HEK293 (cell line): ENCODE results near the gene SEC16A.

Experiments
- ZNF114 ChIP-seq: fragments of 450-650 bp; formaldehyde crosslinking; IDR thresholded peaks from 2 replicates; pipeline ENCODE4 v1.5.0; 2017; ENCODE audit warnings: missing biosample characterization, missing genetic modification characterization
- TF ChIP-seq, protein P1 (sequence below): fragments of 450-650 bp; formaldehyde crosslinking; IDR thresholded peaks from 2 replicates; pipeline ENCODE4 v1.5.1; 2016; ENCODE audit warnings: missing biosample characterization, missing genetic modification characterization
- TF ChIP-seq, protein P2 (sequence below): fragments of 450-650 bp; formaldehyde crosslinking; IDR thresholded peaks from 2 replicates; pipeline ENCODE4 v1.5.1; 2016; ENCODE audit warnings: missing biosample characterization, missing genetic modification characterization
- TF ChIP-seq, protein P3 (sequence below): fragments of 450-650 bp; formaldehyde crosslinking; IDR thresholded peaks from 2 replicates; pipeline ENCODE4 v1.5.1; 2017; ENCODE audit warnings: missing biosample characterization, missing genetic modification characterization

DNA sequence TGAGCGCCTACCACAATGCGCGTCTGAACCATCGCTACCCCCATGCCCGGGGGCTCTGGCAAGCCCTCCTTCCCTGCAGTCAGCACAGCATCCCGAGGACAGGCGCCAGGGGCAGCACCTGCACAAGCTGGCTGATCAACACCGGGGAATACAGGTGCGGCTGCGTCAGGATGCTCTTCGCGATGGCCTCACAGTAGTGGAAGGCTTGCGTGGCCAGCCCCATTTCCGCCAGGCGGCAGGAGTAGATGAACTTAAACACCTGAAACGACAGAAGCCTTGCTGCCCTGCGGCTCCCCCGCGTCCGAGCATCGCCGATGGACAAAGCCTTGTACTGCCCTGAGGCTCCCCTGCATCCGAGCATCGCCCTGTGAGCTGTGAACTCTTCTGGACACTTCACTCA, 25.5 kb downstream of the SEC16A start:
- TF ChIP-seq, protein P1, sequence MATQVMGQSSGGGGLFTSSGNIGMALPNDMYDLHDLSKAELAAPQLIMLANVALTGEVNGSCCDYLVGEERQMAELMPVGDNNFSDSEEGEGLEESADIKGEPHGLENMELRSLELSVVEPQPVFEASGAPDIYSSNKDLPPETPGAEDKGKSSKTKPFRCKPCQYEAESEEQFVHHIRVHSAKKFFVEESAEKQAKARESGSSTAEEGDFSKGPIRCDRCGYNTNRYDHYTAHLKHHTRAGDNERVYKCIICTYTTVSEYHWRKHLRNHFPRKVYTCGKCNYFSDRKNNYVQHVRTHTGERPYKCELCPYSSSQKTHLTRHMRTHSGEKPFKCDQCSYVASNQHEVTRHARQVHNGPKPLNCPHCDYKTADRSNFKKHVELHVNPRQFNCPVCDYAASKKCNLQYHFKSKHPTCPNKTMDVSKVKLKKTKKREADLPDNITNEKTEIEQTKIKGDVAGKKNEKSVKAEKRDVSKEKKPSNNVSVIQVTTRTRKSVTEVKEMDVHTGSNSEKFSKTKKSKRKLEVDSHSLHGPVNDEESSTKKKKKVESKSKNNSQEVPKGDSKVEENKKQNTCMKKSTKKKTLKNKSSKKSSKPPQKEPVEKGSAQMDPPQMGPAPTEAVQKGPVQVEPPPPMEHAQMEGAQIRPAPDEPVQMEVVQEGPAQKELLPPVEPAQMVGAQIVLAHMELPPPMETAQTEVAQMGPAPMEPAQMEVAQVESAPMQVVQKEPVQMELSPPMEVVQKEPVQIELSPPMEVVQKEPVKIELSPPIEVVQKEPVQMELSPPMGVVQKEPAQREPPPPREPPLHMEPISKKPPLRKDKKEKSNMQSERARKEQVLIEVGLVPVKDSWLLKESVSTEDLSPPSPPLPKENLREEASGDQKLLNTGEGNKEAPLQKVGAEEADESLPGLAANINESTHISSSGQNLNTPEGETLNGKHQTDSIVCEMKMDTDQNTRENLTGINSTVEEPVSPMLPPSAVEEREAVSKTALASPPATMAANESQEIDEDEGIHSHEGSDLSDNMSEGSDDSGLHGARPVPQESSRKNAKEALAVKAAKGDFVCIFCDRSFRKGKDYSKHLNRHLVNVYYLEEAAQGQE (tag by site-specific recombination), result no peak
- TF ChIP-seq, protein P2, sequence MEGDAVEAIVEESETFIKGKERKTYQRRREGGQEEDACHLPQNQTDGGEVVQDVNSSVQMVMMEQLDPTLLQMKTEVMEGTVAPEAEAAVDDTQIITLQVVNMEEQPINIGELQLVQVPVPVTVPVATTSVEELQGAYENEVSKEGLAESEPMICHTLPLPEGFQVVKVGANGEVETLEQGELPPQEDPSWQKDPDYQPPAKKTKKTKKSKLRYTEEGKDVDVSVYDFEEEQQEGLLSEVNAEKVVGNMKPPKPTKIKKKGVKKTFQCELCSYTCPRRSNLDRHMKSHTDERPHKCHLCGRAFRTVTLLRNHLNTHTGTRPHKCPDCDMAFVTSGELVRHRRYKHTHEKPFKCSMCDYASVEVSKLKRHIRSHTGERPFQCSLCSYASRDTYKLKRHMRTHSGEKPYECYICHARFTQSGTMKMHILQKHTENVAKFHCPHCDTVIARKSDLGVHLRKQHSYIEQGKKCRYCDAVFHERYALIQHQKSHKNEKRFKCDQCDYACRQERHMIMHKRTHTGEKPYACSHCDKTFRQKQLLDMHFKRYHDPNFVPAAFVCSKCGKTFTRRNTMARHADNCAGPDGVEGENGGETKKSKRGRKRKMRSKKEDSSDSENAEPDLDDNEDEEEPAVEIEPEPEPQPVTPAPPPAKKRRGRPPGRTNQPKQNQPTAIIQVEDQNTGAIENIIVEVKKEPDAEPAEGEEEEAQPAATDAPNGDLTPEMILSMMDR (tag by site-specific recombination), result no peak
- TF ChIP-seq, protein P3, sequence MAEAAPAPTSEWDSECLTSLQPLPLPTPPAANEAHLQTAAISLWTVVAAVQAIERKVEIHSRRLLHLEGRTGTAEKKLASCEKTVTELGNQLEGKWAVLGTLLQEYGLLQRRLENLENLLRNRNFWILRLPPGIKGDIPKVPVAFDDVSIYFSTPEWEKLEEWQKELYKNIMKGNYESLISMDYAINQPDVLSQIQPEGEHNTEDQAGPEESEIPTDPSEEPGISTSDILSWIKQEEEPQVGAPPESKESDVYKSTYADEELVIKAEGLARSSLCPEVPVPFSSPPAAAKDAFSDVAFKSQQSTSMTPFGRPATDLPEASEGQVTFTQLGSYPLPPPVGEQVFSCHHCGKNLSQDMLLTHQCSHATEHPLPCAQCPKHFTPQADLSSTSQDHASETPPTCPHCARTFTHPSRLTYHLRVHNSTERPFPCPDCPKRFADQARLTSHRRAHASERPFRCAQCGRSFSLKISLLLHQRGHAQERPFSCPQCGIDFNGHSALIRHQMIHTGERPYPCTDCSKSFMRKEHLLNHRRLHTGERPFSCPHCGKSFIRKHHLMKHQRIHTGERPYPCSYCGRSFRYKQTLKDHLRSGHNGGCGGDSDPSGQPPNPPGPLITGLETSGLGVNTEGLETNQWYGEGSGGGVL (tag by site-specific recombination), result no peak
- no peak for TF ChIP-seq ZNF114 (tag by site-specific recombination)
